PC-3 (cell line): ENCODE measurements around the gene YWHAQ. TPM values are rescaled to one million over a fixed set of nuclear protein-coding genes. Genes with fewer than 3 reads are reported as not detected.

Experiments
- ATAC-seq: fragments of 200-7000 bp; cut with Tn5 transposase; 2 replicates; pipeline ENCODE4 v1.9.1; 2020; ENCODE audit warnings: mild to moderate bottlenecking, moderate library complexity
- BruUV-seq: library from RNA; stranded (reverse); fragments of 400-500 nt; replicated peaks from 2 replicates; lab custom pipeline; 2021; lab: Mats Ljungman, UMichigan
- CTCF ChIA-PET: fragments of 300-600 bp; sonication (Branson Sonifier 250); formaldehyde crosslinking; loops from one replicate; lab custom pipeline; 2022; ENCODE audit warnings: antibody characterized with exemption; lab: Charles Lee
- POLR2A ChIA-PET: fragments of 300-600 bp; sonication (Branson Sonifier 250); formaldehyde crosslinking; loops from one replicate; lab custom pipeline; 2022; ENCODE audit warnings: antibody characterized with exemption; ENCODE audit not compliant: unreplicated experiment; lab: Charles Lee
- DNase-seq: peaks from one replicate; pipeline ENCODE4 v3.0.0-alpha.2; 2015
- H2AFZ ChIP-seq: fragments of 300-600 bp; sonication (generic); 2 replicates; pipeline ENCODE4 v1.6.0; 2016; ENCODE audit warnings: antibody characterized with exemption, low read length
- H3F3A ChIP-seq: fragments of 300-600 bp; sonication (generic); one replicate; pipeline ENCODE4 v1.6.0; 2017; ENCODE audit warnings: antibody characterized with exemption, low read length, control low read depth, mild to moderate bottlenecking; ENCODE audit not compliant: unreplicated experiment
- H3K27ac ChIP-seq: fragments of 300-600 bp; sonication (generic); 2 replicates; pipeline ENCODE4 v1.5.1; 2016; ENCODE audit warnings: mild to moderate bottlenecking, low read length
- H3K27me3 ChIP-seq: fragments of 300-600 bp; sonication (generic); 2 replicates; pipeline ENCODE4 v1.6.1; 2016; ENCODE audit warnings: low read length, mixed read lengths
- H3K36me3 ChIP-seq: fragments of 300-600 bp; sonication (generic); 2 replicates; pipeline ENCODE4 v1.6.1; 2016; ENCODE audit warnings: low read depth, mixed run types, low read length, mixed read lengths
- H3K4me1 ChIP-seq: fragments of 300-600 bp; sonication (generic); 2 replicates; pipeline ENCODE4 v1.5.1; 2016; ENCODE audit warnings: low read length; ENCODE audit not compliant: insufficient read depth
- H3K4me2 ChIP-seq: fragments of 300-600 bp; sonication (generic); 2 replicates; pipeline ENCODE4 v1.6.0; 2016; ENCODE audit warnings: low read length
- H3K4me3 ChIP-seq: fragments of 300-600 bp; sonication (generic); 2 replicates; pipeline ENCODE4 v1.5.1; 2016; ENCODE audit warnings: mild to moderate bottlenecking, low read length, mixed read lengths
- H3K79me2 ChIP-seq: fragments of 300-600 bp; sonication (generic); 2 replicates; pipeline ENCODE4 v1.6.1; 2017; ENCODE audit warnings: low read length, mixed read lengths
- H3K9ac ChIP-seq: fragments of 300-600 bp; sonication (generic); 2 replicates; pipeline ENCODE4 v1.6.0; 2016; ENCODE audit warnings: mild to moderate bottlenecking, low read length
- H3K9me2 ChIP-seq: fragments of 300-600 bp; sonication (generic); replicated peaks from 2 replicates; pipeline ENCODE4 v1.6.1; 2016; ENCODE audit warnings: mixed run types, low read length, mixed read lengths
- H3K9me3 ChIP-seq: fragments of 300-600 bp; sonication (generic); 2 replicates; pipeline ENCODE4 v1.6.1; 2016; ENCODE audit warnings: low read length, mixed read lengths
- H4K20me1 ChIP-seq: fragments of 300-600 bp; sonication (generic); 2 replicates; pipeline ENCODE4 v1.6.1; 2016; ENCODE audit warnings: low read length, mixed read lengths
- EZH2 ChIP-seq: fragments of 300-600 bp; sonication (generic); IDR thresholded peaks from one replicate; pipeline ENCODE4 v1.6.1; 2017; ENCODE audit warnings: antibody characterized with exemption, mild to moderate bottlenecking, low read length; ENCODE audit not compliant: unreplicated experiment
- EZH2phosphoT487 ChIP-seq: fragments of 300-600 bp; sonication (generic); IDR thresholded peaks from 2 replicates; pipeline ENCODE4 v1.6.1; 2018; ENCODE audit warnings: mild to moderate bottlenecking, antibody characterized with exemption, low read length, borderline replicate concordance
- intact Hi-C: fragments of 100-400 bp; cut with micrococcal nuclease; formaldehyde crosslinking; loops from 2 replicates; pipeline ENCODE4 v1.9.0; 2023
- total RNA-seq: library from RNA; depleted of rRNA; stranded (reverse); fragments of >200 nt; gene quantifications from 2 replicates; pipeline ENCODE4 v1.2.3, GENCODE V29; 2014
- TF ChIP-seq, protein P1 (sequence below): fragments of 300-600 bp; sonication (generic); conservative IDR thresholded peaks from 2 replicates; pipeline ENCODE4 v1.5.1; 2017; ENCODE audit warnings: antibody characterized with exemption, low read depth, mild to moderate bottlenecking, low read length

The YWHAQ gene
- total RNA-seq, 1 experiment from 2014 or later, result 377 TPM

DNA sequence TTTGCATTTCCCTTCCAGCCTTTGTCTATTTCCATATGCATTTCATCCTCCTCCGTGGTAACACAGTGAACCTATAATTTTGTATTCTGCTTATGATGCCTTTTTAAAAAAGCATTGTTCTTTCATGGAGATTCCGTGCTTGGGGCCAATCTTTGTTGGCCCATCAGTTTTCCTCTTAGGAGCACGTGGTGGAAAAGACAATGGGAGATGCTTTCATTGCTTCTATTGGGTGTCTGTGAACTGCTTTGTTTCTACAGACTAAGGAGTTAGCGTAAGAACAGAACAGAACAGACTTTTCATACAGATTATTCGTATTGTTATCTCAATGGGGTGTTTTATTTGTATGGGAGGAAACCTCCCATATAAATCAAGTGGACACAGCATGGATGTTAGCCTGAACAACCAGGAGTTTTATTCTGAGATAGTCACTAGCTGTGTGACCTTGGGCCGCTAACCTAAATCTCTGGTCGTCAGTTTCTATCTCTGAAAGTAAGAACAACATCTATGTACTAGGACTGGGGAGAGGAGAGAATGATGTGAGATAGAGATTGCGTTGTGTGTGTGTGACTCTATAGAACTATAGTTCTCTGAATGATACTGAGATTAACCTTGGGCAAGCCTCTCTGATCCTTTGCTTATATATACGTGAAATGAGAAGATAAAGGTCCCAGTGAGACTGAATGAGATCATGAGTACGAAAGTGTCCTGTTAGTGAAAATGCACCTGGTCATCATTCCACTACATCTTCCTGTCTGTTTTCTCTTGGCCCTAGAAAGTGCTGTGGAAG lies 22.9 kb upstream of the YWHAQ start:
- Histone ChIP-seq H3K4me1 (peaks cover 28% of the 10 kb centered on the region), H3K9me2 (no peaks in the 10 kb centered on the region), H3K27me3 (no peaks in the 10 kb centered on the region), H4K20me1 (no peaks in the 10 kb centered on the region), H2AFZ (no peak overlapping the region), H3K79me2 (no peaks in the 10 kb centered on the region), H3K9ac (no peak overlapping the region), H3K9me3 (no peaks in the 10 kb centered on the region), H3K4me2 (no peak overlapping the region), H3K27ac (no peak overlapping the region), H3K36me3 (no peaks in the 10 kb centered on the region), H3F3A (peaks cover 6% of the 10 kb centered on the region), H3K4me3 (no peak overlapping the region)
- DNase-seq (no peak), ATAC-seq (no peak)
- no TSS peak for BruUV-seq
- CTCF ChIA-PET, result no interaction called here
- TF ChIP-seq EZH2, result no peak
- no peak for TF ChIP-seq EZH2phosphoT487
- TF ChIP-seq, protein P1, sequence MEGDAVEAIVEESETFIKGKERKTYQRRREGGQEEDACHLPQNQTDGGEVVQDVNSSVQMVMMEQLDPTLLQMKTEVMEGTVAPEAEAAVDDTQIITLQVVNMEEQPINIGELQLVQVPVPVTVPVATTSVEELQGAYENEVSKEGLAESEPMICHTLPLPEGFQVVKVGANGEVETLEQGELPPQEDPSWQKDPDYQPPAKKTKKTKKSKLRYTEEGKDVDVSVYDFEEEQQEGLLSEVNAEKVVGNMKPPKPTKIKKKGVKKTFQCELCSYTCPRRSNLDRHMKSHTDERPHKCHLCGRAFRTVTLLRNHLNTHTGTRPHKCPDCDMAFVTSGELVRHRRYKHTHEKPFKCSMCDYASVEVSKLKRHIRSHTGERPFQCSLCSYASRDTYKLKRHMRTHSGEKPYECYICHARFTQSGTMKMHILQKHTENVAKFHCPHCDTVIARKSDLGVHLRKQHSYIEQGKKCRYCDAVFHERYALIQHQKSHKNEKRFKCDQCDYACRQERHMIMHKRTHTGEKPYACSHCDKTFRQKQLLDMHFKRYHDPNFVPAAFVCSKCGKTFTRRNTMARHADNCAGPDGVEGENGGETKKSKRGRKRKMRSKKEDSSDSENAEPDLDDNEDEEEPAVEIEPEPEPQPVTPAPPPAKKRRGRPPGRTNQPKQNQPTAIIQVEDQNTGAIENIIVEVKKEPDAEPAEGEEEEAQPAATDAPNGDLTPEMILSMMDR, result no peak
- POLR2A ChIA-PET, result no interaction called here
- intact Hi-C loops, result no loop called here

DNA sequence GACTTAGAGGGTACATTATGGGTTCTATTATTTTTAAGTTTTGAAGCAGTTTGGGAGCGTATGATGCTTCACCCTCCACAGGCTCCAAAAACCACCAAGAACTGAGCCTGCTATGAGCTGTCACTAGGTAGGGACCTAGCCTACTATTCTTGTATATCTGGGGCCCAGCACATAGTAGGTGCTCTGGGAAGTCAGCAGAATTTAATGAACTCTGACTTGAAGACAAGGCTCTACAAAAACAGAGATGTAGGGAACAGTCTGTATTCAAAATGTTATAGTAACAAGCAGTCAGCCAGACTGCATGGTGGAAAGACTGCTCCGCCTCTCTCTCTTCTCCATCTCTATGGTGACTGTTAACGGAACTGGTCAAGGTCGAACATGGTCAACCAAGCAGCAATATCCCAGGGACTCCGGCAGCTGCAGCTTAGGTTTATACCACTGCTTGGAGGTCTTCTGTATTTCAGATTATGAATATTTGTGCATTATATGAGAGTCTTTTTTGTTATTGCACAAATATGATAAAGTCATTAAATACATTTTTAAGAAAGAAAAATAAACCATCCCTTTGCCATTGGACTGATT lies 22.2 kb upstream of the YWHAQ start:
- Histone ChIP-seq H3K9me3 (no peaks in the 10 kb centered on the region), H3K36me3 (no peaks in the 10 kb centered on the region), H3K9ac (no peak overlapping the region), H3F3A (peaks cover 6% of the 10 kb centered on the region), H3K27me3 (no peaks in the 10 kb centered on the region), H3K4me1 (peaks cover 28% of the 10 kb centered on the region), H3K27ac (no peak overlapping the region), H3K9me2 (no peaks in the 10 kb centered on the region), H2AFZ (no peak overlapping the region), H3K4me2 (no peak overlapping the region), H4K20me1 (no peaks in the 10 kb centered on the region), H3K4me3 (no peak overlapping the region), H3K79me2 (no peaks in the 10 kb centered on the region)
- ChIA-PET POLR2A (no interaction called here), CTCF (no interaction called here)
- DNase-seq (no peak), ATAC-seq (no peak)
- BruUV-seq, result no TSS peak
- no peak for TF ChIP-seq EZH2phosphoT487
- no peak for TF ChIP-seq EZH2
- TF ChIP-seq, protein P1, result no peak
- intact Hi-C loops, result no loop called here

DNA sequence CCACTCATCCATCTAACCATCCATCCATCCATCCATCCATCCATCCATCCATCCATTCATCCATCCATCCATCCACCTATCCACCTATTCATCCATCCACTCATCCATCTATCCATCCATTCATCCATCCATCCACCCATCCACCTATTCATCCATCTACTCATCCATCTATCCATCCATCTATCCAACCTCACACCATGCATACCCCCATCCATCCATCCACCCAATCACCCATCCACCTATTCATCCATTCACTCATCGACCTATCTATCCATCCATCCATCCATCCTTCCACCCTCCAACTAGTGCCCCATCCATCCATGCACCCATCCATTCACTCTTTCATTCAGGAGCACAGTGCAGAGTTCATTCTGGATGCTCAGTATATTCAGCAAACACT lies 21.5 kb upstream of the YWHAQ start:
- Histone ChIP-seq H3K9ac (no peak overlapping the region), H3K4me3 (no peak overlapping the region), H3K4me1 (peaks cover 27% of the 10 kb centered on the region), H4K20me1 (no peaks in the 10 kb centered on the region), H3K9me2 (no peaks in the 10 kb centered on the region), H2AFZ (no peak overlapping the region), H3K4me2 (no peak overlapping the region), H3K36me3 (no peaks in the 10 kb centered on the region), H3K79me2 (no peaks in the 10 kb centered on the region), H3K9me3 (no peaks in the 10 kb centered on the region), H3K27ac (no peak overlapping the region), H3K27me3 (no peaks in the 10 kb centered on the region), H3F3A (peaks cover 6% of the 10 kb centered on the region)
- intact Hi-C loops, result no loop called here
- ATAC-seq, result no peak
- no peak for TF ChIP-seq EZH2phosphoT487
- TF ChIP-seq EZH2, result no peak
- TF ChIP-seq, protein P1, result no peak
- DNase-seq, result no peak
- BruUV-seq, result no TSS peak
- ChIA-PET POLR2A (no interaction called here), CTCF (no interaction called here)
